ENCODE data around the gene TRAPPC13. TPM values are rescaled to one million over a fixed set of nuclear protein-coding genes. Genes with fewer than 3 reads are reported as not detected.

The TRAPPC13 gene
- total RNA-seq (2022; extraction: Qiagen RNA extraction) = 11.2 to 15.5 TPM (median 14.2 TPM) in 5 replicates

GRCh38 chr5:65624571-65625555 lies at the start of gene TRAPPC13, which contains the start of gene SHLD3:
Gene TRAPPC13 (plus strand): TSS chr5:65625027. CDS start chr5:65625061, 34 bp downstream.
Gene SHLD3 (plus strand): TSS chr5:65625027. CDS start chr5:65629588, 4,561 bp downstream.

GRCh38 chr5:65624025-65624570 lies 729 bp upstream of the TRAPPC13 start, which contains the start of gene TRIM23:
Gene TRIM23 (minus strand): TSS chr5:65624333. CDS start chr5:65624274, 59 bp downstream.

Other genes with a start within 250 kb of the TRAPPC13 start
- 0.01 to 0.15 TPM (median 0.04 TPM) in 5 replicates for gene ADAMTS6, start 143.1 kb upstream of the TRAPPC13 start, total RNA-seq (2022; extraction: Qiagen RNA extraction)
- 25.9 to 31.7 TPM (median 28.4 TPM) in 5 replicates for gene CENPK, start 61.9 kb upstream of the TRAPPC13 start, total RNA-seq (2022; extraction: Qiagen RNA extraction)
- gene PPWD1, start 61.7 kb upstream of the TRAPPC13 start, total RNA-seq (2022; extraction: Qiagen RNA extraction) = 17.4 to 19.6 TPM (median 19.1 TPM) in 5 replicates
- gene TRIM23, start 694 bp upstream of the TRAPPC13 start, total RNA-seq (2022; extraction: Qiagen RNA extraction) = 4.9 to 9.1 TPM (median 7.0 TPM) in 5 replicates
- gene SHLD3, start within 50 bp of the TRAPPC13 start, total RNA-seq (2022; extraction: Qiagen RNA extraction) = 1.5 to 3.0 TPM (median 2.1 TPM) in 5 replicates
- 5.8 to 9.4 TPM (median 7.6 TPM) in 5 replicates for gene SGTB, start 97.1 kb downstream of the TRAPPC13 start, total RNA-seq (2022; extraction: Qiagen RNA extraction)
- 56.9 to 76.4 TPM (median 67.6 TPM) in 5 replicates for gene NLN, start 97.2 kb downstream of the TRAPPC13 start, total RNA-seq (2022; extraction: Qiagen RNA extraction)

All from A549 treated with dexamethasone at 1 μM for 4 hours (cell line).